CD8-positive, alpha-beta memory T cell (primary cell): ENCODE results near the gene LMTK3. TPM values are rescaled to one million over a fixed set of nuclear protein-coding genes. Genes with fewer than 3 reads are reported as not detected.

Experiments
- CTCF ChIA-PET: fragments of 350-600 bp; sonication (Branson Sonifier 250); formaldehyde crosslinking; loops from one replicate; lab custom pipeline; 2021; ENCODE audit warnings: antibody characterized with exemption; lab: Charles Lee
- POLR2A ChIA-PET: fragments of 350-600 bp; sonication (Branson Sonifier 250); formaldehyde crosslinking; loops from one replicate; lab custom pipeline; 2021; ENCODE audit warnings: antibody characterized with exemption; lab: Charles Lee
- DNase-seq, 5 donors: peaks; one replicate each; pipeline versions ENCODE4 v3.0.0 to v3.0.0-alpha.2; 2020 to 2022; ENCODE audit warnings: mixed read lengths in 1 of 5
- H3K27ac ChIP-seq: one replicate; pipeline ENCODE4 v1.7.0; 2013; ENCODE audit warnings: low read depth, mild to moderate bottlenecking, low read length, moderate library complexity
- H3K27me3 ChIP-seq: 2 replicates; pipeline ENCODE4 v1.7.0; 2013; ENCODE audit warnings: low read length, mild to moderate bottlenecking; ENCODE audit not compliant: insufficient read depth, poor library complexity, severe bottlenecking
- H3K36me3 ChIP-seq: 2 replicates; pipeline ENCODE4 v1.7.0; 2013; ENCODE audit warnings: mild to moderate bottlenecking, low read length, moderate library complexity; ENCODE audit not compliant: insufficient read depth
- H3K4me1 ChIP-seq: 2 replicates; pipeline ENCODE4 v1.7.0; 2013; ENCODE audit warnings: mild to moderate bottlenecking, low read length, moderate library complexity; ENCODE audit not compliant: insufficient read depth
- H3K4me3 ChIP-seq: 2 replicates; pipeline ENCODE4 v1.7.0; 2013; ENCODE audit warnings: mild to moderate bottlenecking, low read length
- H3K9me3 ChIP-seq: 2 replicates; pipeline ENCODE4 v1.7.0; 2013; ENCODE audit warnings: mild to moderate bottlenecking, low read length
- H3K27ac Mint-ChIP-seq, 8 donors: one replicate each; pipeline ENCODE4 v1.8.0; 2020 to 2021; ENCODE audit warnings: mixed read lengths in 8 of 8, mild to moderate bottlenecking in 6 of 8, inconsistent platforms in 3 of 8, moderate library complexity in 3 of 8
- H3K27me3 Mint-ChIP-seq, 2 donors: one replicate each; pipeline ENCODE4 v1.8.0; 2020 to 2021; ENCODE audit warnings: mixed read lengths in 2 of 2, mild to moderate bottlenecking in 1 of 2, moderate library complexity in 1 of 2
- H3K36me3 Mint-ChIP-seq, 3 donors: one replicate each; pipeline ENCODE4 v1.8.0; 2020 to 2021; ENCODE audit warnings: mixed read lengths in 3 of 3, inconsistent platforms in 1 of 3, mild to moderate bottlenecking in 1 of 3
- H3K4me1 Mint-ChIP-seq, 3 donors: one replicate each; pipeline ENCODE4 v1.8.0; 2020 to 2021; ENCODE audit warnings: mixed read lengths in 3 of 3, inconsistent platforms in 1 of 3, mild to moderate bottlenecking in 1 of 3
- H3K4me3 Mint-ChIP-seq, 7 donors: one replicate each; pipeline ENCODE4 v1.8.0; 2020 to 2021; ENCODE audit warnings: mixed read lengths in 7 of 7, mild to moderate bottlenecking in 6 of 7, moderate library complexity in 4 of 7, inconsistent platforms in 2 of 7
- H3K9me3 Mint-ChIP-seq, 5 donors: one replicate each; pipeline ENCODE4 v1.8.0; 2020 to 2022; ENCODE audit warnings: mixed read lengths in 5 of 5, mild to moderate bottlenecking in 3 of 5, moderate library complexity in 2 of 5, inconsistent platforms in 1 of 5
- polyA plus RNA-seq: library from polyadenylated mRNA; unstranded; fragments of 300-500 nt; fragmentation: Illumina TruSeq; gene quantifications from one replicate; pipeline ENCODE4 v1.2.3, GENCODE V29; 2021
- total RNA-seq, 2 experiments: library from RNA; stranded (reverse); gene quantifications; one replicate each; pipeline ENCODE4 v1.2.3, GENCODE V29; 2021

LMTK3 gene
- total and polyA plus RNA-seq, 3 experiments from 2014 or later = 4.6 to 4.7 TPM; not detected in 1

GRCh38 chr19:48508729-48509411, 2.8 kb downstream of the LMTK3 start:
- H3K27me3 ChIP-seq = no peaks in the 10 kb centered on the region
- Mint-ChIP-seq H3K27ac (peak overlapping the region in 1 of 8 donors; percentile 15), H3K4me3 (no peak overlapping the region), H3K36me3 (peaks cover 0 to 25% (median 3%) of the 10 kb centered on the region in 3 donors), H3K9me3 (no peaks in the 10 kb centered on the region), H3K27me3 (no peaks in the 10 kb centered on the region), H3K4me1 (peaks cover 10 to 13% (median 12%) of the 10 kb centered on the region in 3 donors)
- no peak overlapping the region for H3K4me3 ChIP-seq
- DNase-seq = no peak
- no peak overlapping the region for H3K27ac ChIP-seq
- H3K36me3 ChIP-seq = no peaks in the 10 kb centered on the region
- H3K4me1 ChIP-seq = peaks cover 25% of the 10 kb centered on the region
- CTCF ChIA-PET = interaction anchor here (1.0 to 7.2 kb wide), 5 partner anchors 16 to 485 kb away, joined by 3 to 152 read pairs (median 6); partner anchors contain the start of gene RUVBL2
- POLR2A ChIA-PET = no interaction called here
- no peaks in the 10 kb centered on the region for H3K9me3 ChIP-seq

GRCh38 chr19:48507911-48508439, 3.7 kb downstream of the LMTK3 start:
- no peaks in the 10 kb centered on the region for H3K9me3 ChIP-seq
- peaks cover 0 to under 1% of the 10 kb centered on the region in 2 donors for H3K27me3 Mint-ChIP-seq
- DNase-seq = no peak
- ChIA-PET POLR2A (no interaction called here), CTCF (interaction anchor here (0.9 to 7.2 kb wide), 7 partner anchors 13 to 101 kb away, joined by 3 to 152 read pairs (median 6); no protein-coding TSS in a partner anchor)
- no peaks in the 10 kb centered on the region for H3K27me3 ChIP-seq
- peaks cover 8 to 10% (median 9%) of the 10 kb centered on the region in 3 donors for H3K4me1 Mint-ChIP-seq
- H3K27ac ChIP-seq = no peak overlapping the region
- no peaks in the 10 kb centered on the region for H3K36me3 ChIP-seq
- peaks cover 22% of the 10 kb centered on the region for H3K4me1 ChIP-seq
- H3K27ac Mint-ChIP-seq = peak overlapping the region in 1 of 8 donors; percentile 10
- no peak overlapping the region for H3K4me3 ChIP-seq
- H3K4me3 Mint-ChIP-seq = peak overlapping the region in 2 of 7 donors; percentile 37 to 41
- peaks cover 0 to 24% (median 3%) of the 10 kb centered on the region in 3 donors for H3K36me3 Mint-ChIP-seq
- H3K9me3 Mint-ChIP-seq = no peaks in the 10 kb centered on the region

GRCh38 chr19:48506138-48506733, 5.4 kb downstream of the LMTK3 start:
- Histone ChIP-seq H3K36me3 (no peaks in the 10 kb centered on the region), H3K27me3 (no peaks in the 10 kb centered on the region), H3K4me3 (no peak overlapping the region), H3K27ac (no peak overlapping the region), H3K4me1 (peaks cover 14% of the 10 kb centered on the region), H3K9me3 (no peaks in the 10 kb centered on the region)
- DNase-seq = peak in 2 of 5 donors; percentile 60
- peaks cover 0 to 1% of the 10 kb centered on the region in 2 donors for H3K27me3 Mint-ChIP-seq
- H3K4me1 Mint-ChIP-seq = peaks cover 13 to 24% (median 14%) of the 10 kb centered on the region in 3 donors
- peaks cover 0 to 24% (median 3%) of the 10 kb centered on the region in 3 donors for H3K36me3 Mint-ChIP-seq
- H3K9me3 Mint-ChIP-seq = no peaks in the 10 kb centered on the region
- peak overlapping the region in 2 of 8 donors; percentile 26 to 63 for H3K27ac Mint-ChIP-seq
- POLR2A ChIA-PET = interaction anchor here (0.6 kb wide), 1 partner anchor 102 kb away, joined by 4 read pairs; no protein-coding TSS in a partner anchor
- peak overlapping the region in 2 of 7 donors; percentile 15 to 64 for H3K4me3 Mint-ChIP-seq
- CTCF ChIA-PET = interaction anchor here (0.7 to 7.2 kb wide), 19 partner anchors 9 to 336 kb away, joined by 3 to 152 read pairs (median 3); partner anchors contain the start of gene KDELR1

- Histone ChIP-seq H3K27me3 (no peaks in the 10 kb centered on the region), H3K27ac (peak overlapping the region; percentile 38), H3K4me1 (peaks cover 7% of the 10 kb centered on the region), H3K4me3 (no peak overlapping the region), H3K9me3 (no peaks in the 10 kb centered on the region), H3K36me3 (no peaks in the 10 kb centered on the region)
- peaks cover 5 to 20% (median 11%) of the 10 kb centered on the region in 3 donors for H3K4me1 Mint-ChIP-seq
- peaks cover 3 to 4% of the 10 kb centered on the region in 2 donors for H3K27me3 Mint-ChIP-seq
- H3K27ac Mint-ChIP-seq = peak overlapping the region in 4 of 8 donors; percentile 22 to 95 (median 38)
- peak overlapping the region in 5 of 7 donors; percentile 14 to 75 (median 57) for H3K4me3 Mint-ChIP-seq
- peaks cover 0 to 11% (median under 1%) of the 10 kb centered on the region in 3 donors for H3K36me3 Mint-ChIP-seq
- CTCF ChIA-PET = interaction anchor here (0.9 kb wide), 1 partner anchor 107 kb away, joined by 3 read pairs; no protein-coding TSS in a partner anchor
- DNase-seq = peak in 3 of 5 donors; percentile 52 to 80 (median 74)
- H3K9me3 Mint-ChIP-seq = no peaks in the 10 kb centered on the region
- POLR2A ChIA-PET = interaction anchor here (0.6 kb wide), 3 partner anchors 107 to 136 kb away, joined by 3 to 4 read pairs (median 3); no protein-coding TSS in a partner anchor
Observed at GRCh38 chr19:48502350-48503018, 9.2 kb downstream of the LMTK3 start.

GRCh38 chr19:48501494-48502349, 9.9 kb downstream of the LMTK3 start:
- peaks cover 7 to 9% of the 10 kb centered on the region in 2 donors for H3K27me3 Mint-ChIP-seq
- Histone ChIP-seq H3K4me3 (peak overlapping the region; percentile 34), H3K9me3 (no peaks in the 10 kb centered on the region), H3K27me3 (no peaks in the 10 kb centered on the region), H3K4me1 (peaks cover 7% of the 10 kb centered on the region), H3K36me3 (no peaks in the 10 kb centered on the region), H3K27ac (peak overlapping the region; percentile 51)
- H3K4me3 Mint-ChIP-seq = peak overlapping the region in 6 of 7 donors; percentile 53 to 75 (median 70)
- ChIA-PET CTCF (interaction anchor here (0.9 to 1.8 kb wide), 2 partner anchors 13 to 107 kb away, joined by 3 to 6 read pairs; no protein-coding TSS in a partner anchor), POLR2A (interaction anchor here (0.6 kb wide), 3 partner anchors 108 to 137 kb away, joined by 3 to 4 read pairs (median 3); no protein-coding TSS in a partner anchor)
- peak in 3 of 5 donors; percentile 56 to 72 (median 67) for DNase-seq
- H3K9me3 Mint-ChIP-seq = no peaks in the 10 kb centered on the region
- peaks cover 0 to 7% (median 0%) of the 10 kb centered on the region in 3 donors for H3K36me3 Mint-ChIP-seq
- H3K4me1 Mint-ChIP-seq = peaks cover 5 to 20% (median 11%) of the 10 kb centered on the region in 3 donors
- H3K27ac Mint-ChIP-seq = peak overlapping the region in 4 of 8 donors; percentile 47 to 95 (median 61)

- peaks cover 7% of the 10 kb centered on the region for H3K4me1 ChIP-seq
- no peaks in the 10 kb centered on the region for H3K9me3 ChIP-seq
- peaks cover 8 to 12% of the 10 kb centered on the region in 2 donors for H3K27me3 Mint-ChIP-seq
- POLR2A ChIA-PET = no interaction called here
- H3K27ac Mint-ChIP-seq = no peak overlapping the region
- H3K36me3 ChIP-seq = no peaks in the 10 kb centered on the region
- H3K4me1 Mint-ChIP-seq = peaks cover 5 to 20% (median 11%) of the 10 kb centered on the region in 3 donors
- H3K27me3 ChIP-seq = no peaks in the 10 kb centered on the region
- H3K36me3 Mint-ChIP-seq = peaks cover 0 to 3% (median 0%) of the 10 kb centered on the region in 3 donors
- peak overlapping the region; percentile 34 for H3K4me3 ChIP-seq
- DNase-seq = no peak
- H3K4me3 Mint-ChIP-seq = peak overlapping the region in 4 of 7 donors; percentile 58 to 75 (median 74)
- H3K9me3 Mint-ChIP-seq = no peaks in the 10 kb centered on the region
- H3K27ac ChIP-seq = peak overlapping the region; percentile 51
- CTCF ChIA-PET = interaction anchor here (0.8 to 1.8 kb wide), 2 partner anchors 12 to 150 kb away, joined by 3 to 6 read pairs; no protein-coding TSS in a partner anchor
Observed at GRCh38 chr19:48500830-48501493, 10.7 kb downstream of the LMTK3 start.
